DMS53 treated with DMSO at 0.1 percent for 48 hours (cell line): ENCODE results near the gene RASSF6.
"Not testable (repeated sequence)": the region's sequence is repeated elsewhere in the genome, so short reads cannot be mapped to it uniquely, and the experiment has no call there.

ENCODE experiments used
- DNase-seq: peaks from one replicate; lab custom pipeline; 2025; ENCODE audit not compliant: unreplicated experiment; lab: John Stamatoyannopoulos, UW

The RASSF6 gene, protein sequence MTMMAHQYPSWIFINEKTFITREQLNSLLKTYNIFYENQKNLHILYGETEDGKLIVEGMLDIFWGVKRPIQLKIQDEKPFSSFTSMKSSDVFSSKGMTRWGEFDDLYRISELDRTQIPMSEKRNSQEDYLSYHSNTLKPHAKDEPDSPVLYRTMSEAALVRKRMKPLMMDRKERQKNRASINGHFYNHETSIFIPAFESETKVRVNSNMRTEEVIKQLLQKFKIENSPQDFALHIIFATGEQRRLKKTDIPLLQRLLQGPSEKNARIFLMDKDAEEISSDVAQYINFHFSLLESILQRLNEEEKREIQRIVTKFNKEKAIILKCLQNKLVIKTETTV

DNA sequence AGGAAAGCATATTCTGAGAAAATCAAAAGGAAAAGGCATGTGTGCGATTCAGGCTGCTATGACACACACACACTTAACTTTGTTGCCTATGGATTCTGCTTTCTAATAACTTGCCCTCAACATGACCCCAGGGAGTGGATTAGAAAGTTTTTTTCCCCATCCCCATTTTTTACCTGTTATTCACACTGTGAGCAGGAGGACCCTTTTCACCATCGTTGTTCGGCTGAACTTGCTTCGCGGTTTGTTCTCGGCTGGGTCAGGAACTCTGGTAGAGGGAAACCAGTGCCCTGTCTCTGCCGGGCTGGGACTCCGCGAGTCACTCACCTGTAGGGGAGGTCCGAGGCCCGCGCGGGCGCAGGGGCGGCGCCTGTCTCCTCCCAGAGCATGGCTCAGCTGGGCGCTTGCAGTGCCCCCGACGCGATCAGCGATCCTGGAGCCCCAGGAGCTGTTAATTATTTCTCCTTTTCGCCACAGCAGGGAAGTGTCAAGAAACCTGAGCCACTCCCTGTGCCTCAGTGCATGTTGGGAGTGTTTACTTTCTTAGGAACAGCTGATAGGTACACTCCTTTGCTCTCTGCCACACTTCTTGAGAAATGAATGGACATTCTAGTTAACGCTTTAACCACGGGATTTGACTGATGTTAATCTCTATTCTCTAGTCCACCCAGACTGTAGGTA, at the start of gene RASSF6:
Gene RASSF6 (minus strand): TSS at position 322 of the 678 bp plus-strand sequence. CDS start 8,641 bp downstream, outside the sequence.
- DNase-seq, result peak; percentile 85

DNA sequence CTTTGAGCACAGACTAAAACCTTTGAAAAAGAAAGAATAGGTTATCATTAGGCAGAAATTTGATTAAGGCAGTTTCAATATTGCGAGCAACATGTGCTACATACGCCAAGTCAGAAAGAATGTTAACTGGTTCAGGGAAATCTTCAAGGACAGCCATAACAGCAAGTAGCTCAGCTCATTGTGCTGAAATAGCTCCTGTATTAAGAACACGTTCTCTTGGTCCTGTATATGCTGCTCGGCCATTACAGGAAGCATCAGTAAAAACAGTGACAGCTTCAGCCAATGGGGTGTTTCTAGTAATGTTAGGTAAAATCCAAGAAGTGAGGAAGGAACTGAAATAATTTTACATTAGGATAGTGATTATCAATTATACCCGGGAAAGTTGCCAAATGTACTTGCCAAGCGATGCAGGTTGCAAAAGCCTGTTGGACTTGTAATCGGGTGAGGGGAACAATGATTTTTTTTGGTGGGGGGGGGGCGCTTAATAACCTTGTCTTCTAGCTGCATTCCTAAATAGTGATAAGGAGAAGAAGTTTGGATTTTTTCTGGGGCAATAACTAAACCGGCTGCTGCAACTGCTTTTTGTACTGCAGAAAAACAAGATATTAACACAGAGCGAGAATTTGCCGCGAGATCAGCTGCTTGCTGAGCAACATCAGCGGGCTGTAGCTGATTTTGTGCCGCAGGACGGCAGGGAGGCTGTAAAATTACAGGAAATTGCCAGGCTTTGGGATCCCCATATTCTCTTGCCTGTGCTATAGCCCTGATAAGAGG, 49.4 kb upstream of the RASSF6 start:
- no peak for DNase-seq

DNA sequence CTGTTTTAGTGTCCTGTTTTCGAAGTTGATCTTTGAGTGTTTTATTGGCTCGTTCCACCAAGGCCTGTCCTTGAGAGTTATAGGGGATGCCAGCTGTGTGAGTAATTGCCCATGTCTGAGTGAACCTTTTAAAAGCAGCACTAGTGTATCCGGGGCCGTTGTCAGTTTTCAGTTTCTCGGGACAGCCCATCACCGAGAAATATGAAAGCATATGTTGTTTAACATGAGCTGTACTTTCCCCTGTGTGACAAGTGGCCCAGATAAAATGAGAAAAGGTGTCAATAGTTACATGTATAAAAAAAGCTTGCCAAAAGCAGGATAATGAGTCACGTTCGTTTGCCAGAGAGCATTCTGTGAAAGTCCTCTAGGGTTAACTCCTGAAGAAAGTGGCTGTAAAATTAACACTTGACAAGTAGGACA, 48.6 kb upstream of the RASSF6 start:
- peak; percentile 21 for DNase-seq

DNA sequence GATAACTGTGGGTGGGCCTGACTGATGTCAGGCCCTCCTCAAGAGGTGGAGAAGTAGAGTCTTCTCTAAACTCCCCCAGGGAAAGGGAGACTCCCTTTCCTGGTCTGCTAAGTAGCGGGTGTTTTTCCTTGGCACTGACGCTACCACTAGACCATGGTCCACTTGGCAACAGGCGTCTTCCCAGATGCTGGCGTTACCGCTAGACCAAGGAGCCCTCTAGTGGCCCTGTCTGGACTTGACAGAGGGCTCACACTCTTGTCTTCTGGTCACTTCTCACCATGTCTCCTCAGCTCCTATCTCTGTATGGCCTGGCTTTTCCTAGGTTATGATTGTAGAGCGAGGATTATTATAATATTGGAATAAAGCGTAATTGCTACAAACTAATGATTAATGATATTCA, 45.7 kb upstream of the RASSF6 start:
- DNase-seq, result not testable (repeated sequence)

DNA sequence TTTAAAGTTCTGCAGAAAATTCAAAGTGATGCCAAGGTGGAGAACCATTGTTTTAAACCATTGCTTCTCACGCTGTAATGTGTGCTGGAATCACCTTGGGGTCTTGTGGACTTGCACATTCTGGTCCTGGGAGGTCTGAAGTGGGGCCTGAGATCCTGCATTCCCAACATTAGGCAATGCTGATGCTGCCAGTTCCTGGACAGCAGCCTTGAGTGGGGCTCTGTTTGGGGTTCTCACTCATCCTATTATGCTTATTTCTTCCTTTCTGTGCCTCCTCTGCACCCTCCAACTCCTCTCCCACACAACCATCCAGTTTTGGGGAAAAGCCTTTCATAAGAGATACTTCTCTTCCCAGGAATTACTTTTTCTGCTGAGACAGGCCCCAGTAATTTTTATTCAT, 44.2 kb upstream of the RASSF6 start:
- DNase-seq, result no peak

DNA sequence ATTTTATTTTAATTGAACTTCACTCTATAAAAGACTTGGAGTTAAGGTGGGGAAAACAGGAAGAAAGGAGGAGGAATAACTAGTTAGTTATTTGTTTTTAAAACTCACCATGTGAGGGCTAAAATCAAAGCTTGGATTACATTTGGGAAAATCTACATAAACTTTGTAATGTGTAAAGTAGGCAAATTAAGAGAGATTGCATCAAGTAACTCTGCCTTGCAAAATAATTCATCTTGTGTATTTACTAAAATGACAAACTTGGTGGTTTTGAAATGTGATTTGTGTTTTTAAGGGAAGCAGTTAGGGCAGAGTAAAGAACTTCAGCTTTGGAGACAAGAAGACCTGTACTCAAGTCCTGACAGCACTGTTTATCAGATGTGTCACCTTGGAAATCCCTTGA, 43.3 kb upstream of the RASSF6 start:
- no peak for DNase-seq

DNA sequence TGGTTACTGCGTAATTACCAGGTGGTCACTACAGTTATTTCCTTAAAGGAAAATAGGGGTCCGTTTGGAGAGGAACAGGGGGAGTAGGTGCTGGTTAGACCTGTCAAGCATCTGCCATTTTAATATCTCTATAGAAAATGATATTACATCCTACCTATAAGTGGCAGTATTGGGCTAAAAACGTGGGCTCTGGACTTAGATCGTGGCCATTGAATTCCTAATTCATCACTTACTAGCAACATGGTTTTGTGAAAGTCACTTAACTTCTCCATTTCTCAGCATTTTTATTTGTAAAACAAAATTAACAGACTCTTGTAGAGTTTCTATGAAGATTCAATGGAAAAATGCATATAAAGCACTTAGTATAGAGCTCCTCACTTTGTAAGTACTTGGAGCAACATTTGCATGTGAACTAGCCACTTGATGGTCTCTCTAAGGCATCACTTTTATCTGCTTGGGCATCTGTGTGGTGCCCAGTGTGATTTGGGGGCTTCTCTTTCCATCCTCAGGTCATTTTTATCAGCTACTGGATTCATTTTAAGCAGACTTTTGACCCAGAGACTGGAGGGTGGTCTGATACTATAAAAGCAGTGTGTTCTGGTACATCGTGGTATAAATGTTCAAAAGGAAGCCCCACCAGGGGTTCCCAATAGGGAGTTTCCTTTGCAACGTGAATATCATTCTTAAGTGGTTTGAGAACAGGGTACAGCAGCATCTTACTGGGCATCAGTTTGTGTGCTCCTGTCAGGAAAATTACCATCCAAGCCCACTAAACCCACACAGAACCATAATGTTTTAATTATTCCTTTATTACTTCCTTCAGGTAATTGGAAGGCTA, 42.7 kb upstream of the RASSF6 start:
- peak; percentile 61 for DNase-seq

DNA sequence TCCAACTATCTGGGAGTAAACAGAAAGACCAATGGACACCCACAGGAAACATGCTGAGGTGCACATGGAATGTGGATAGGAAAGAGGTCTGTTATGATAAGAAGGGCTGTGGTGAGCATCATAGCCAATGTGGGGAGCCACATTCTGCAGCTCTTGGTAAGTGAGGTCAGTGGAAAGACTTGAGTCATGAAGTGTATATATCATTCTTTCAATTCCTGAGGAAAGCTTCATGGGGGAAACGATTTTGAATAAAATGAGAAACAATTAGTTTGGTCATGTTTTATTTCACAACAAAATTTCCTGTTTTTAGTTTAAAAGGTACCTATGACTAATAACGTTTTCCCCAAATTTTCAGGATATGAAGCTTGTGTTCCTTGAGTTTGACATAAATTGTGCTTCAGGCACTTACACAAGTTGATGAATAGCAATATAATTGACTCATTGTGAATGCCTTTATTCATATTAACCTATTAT, 41.4 kb upstream of the RASSF6 start:
- DNase-seq, result no peak

DNA sequence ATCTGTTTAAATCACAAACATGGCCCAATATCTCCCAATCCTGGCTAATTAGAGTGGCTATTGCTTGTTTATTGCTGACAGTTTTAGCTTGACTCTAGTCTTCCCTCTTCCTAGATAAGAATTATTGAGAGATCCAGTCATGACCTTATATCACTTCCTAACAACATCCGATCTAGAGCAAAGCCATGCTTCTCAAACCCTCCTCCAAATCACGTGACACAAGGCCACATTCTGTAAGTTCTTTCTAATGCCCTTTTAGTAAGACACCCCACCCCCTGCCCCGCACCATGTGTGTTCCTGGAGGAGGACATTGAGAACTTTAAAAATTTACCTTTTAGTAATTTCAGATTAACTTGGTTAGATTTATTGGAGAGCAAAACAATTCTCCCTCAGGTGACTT, 40.6 kb upstream of the RASSF6 start:
- no peak for DNase-seq

DNA sequence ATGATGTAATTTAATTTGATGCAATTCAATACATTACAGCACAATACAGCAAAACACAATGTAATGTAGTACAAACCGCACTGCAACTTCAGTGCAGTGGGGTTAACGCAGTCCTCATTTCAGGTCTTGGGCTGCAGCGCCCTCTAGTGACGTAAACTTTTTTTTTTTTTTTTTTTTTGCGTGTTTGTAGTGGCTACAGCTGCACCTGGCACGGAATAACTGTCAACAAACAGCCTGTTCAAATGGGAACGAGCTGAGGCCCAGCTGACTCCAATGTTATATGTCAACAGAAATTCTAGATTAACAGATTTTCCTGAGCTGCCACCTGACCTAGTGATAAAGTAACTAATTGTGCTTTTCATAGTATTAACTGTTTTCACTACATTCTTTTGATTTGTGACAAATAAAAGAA, 33.5 kb upstream of the RASSF6 start:
- DNase-seq, result peak; percentile 82

DNA sequence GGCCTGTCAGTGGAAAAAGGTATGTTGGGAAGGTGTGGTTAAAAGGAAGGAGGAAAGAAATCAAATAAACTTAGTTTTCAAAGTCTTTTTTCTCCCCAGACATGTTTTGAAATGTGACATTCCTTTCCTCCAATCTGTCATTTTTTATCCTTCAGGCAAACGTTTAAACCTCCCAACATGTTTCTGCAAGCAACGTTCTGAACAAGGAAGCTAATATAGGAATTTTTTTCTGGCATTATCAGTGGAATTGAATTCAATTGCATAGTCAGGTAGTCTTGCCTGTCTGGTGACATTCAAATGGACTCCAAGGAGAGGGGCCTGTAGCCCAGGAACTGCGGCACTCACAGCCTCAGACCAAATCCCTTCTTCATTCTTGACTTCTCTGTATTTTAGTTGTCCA, 30.0 kb upstream of the RASSF6 start:
- DNase-seq, result no peak

DNA sequence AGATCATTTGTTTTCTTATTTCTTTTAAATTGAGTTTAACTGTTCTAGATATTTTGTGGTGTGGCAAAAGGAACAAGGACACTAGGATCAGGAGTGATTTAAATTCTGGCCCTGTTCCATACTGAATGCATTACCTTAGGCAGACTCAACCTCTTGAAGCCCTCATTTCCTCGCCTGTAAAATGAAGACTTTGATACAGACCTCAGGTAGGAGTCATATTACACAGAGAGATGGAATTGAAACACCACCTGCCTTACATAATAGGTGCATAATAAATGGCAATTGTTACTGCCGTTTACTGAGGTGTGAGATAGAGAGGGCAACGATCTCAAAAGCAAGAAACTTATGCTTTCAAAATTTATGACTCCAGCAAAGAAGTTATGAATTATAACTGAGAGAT, 28.2 kb upstream of the RASSF6 start:
- DNase-seq, result peak; percentile 42

DNA sequence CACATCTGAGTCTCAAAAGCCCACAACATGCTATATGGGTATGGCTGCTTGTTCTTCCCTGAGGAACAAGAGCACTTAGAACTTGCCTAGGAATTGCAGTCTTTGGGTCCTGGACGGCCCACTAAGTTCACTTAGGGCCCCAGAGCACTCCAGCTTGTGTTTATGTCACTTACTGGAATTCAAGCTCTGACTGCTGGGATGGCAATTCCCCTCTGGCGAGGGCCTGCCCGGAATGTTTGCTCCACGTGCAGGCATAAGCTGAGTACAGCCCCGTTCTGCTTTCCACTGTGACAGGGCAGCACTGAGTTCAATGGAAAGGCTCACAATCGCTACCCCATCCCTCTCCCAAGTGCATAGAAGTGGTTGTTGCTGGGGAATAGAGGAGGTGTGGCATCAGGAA, 25.9 kb upstream of the RASSF6 start:
- no peak for DNase-seq

DNA sequence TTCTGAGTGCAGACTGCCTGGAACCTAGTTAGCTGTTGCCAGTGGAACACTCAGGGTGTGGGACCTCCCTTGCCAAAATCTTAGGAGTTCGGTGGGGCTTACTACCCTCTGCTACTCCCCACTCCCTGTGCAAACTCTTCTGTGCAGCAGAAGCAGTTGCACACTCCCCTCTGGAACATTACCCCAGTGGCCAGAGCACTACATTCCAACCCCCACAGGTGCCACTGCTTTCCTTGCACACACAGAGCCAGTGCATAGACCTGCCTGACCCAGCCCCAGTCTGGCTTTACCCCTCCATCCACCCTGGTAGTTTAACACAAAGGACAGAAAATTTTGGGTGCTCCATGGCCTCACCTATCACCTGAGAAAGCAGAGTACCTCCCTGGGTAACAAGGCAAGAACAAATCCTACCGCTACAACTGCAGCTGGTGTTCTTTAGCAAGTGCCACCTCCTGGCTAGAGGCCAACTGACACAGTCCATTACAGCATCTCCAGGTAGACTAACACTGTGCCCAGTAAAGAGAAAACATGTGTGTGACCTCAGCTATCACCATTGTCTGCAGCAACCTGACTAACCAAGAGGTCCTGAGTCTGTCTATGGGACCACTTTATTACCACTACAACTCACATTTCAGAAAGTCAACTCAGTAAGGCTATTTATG, 11.5 kb upstream of the RASSF6 start:
- no peak for DNase-seq

DNA sequence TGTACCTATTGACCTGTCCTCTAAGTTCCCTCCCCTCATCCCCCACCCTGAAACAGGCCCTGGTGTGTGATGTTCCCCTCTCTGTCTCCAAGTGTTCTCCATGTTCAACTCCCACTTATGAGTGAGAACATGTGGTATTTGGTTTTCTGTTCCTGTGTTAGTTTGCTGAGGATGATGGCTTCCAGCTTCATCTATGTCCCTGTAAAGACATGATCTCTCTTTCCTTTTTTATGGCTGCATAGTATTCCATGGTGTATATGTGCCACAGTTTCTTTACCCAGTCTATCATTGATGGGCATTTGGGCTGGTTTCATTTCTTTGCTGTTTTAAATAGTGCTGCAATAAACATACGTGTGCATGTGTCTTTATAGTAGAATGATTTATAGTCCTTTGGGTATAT, 8.6 kb upstream of the RASSF6 start:
- not testable (repeated sequence) for DNase-seq

DNA sequence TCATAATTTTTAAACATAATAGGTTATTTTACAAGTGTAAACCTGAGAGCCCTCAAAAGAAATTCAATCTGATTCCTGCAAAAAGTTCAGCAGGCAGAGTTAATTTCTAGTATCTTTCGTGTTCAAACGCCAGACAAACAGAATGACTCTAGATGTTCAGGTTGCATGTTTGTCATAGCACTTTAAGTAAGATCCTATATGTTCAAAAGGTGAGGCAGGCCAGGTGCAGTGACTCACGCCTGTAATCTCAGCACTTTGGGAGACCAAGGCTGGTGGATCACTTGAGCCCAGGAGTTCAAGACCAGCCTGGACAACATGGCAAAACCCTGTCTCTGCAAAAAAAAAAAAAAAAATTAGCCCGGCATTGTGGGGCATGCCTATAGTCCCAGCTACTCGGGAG, 1.1 kb upstream of the RASSF6 start:
- DNase-seq, result peak; percentile 34

DNA sequence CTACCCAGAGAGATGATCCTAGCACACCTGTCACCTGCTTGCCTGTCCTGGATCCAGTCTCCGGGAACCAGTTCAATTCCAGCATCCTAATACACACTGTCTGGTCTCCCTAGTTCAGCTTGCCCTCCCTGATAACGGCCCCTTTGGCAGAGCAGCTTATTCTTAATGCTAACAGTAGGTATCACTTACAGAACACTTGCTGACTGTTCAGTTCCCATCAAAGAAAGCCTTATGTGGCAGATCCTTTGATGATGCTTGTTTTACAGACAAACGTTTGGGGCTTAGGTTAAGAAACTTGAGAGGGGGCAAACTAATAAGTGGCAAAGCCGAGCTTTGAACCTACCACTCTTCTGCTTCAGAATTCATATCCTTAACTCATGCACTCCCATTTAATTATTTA, 890 bp downstream of the RASSF6 start:
- DNase-seq, result no peak

DNA sequence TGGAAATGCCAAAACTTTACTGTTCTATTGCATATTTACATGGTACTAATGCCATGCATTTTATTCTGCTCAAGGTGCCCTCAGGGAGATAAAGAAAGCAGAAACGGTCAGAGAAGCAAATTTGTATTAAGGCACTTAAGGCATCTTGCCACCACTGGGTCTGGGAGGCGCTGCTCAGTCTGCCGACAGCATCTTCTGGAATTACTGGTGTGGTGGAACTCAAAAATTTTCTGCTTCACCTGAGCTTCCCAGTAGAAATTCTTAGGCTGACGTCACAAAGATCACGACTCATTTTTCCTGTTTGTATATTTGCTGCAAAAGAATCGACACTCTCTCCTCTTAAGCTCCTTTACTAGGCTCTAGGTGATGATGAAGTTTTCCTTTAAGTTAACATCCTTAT, 3.0 kb downstream of the RASSF6 start:
- no peak for DNase-seq

DNA sequence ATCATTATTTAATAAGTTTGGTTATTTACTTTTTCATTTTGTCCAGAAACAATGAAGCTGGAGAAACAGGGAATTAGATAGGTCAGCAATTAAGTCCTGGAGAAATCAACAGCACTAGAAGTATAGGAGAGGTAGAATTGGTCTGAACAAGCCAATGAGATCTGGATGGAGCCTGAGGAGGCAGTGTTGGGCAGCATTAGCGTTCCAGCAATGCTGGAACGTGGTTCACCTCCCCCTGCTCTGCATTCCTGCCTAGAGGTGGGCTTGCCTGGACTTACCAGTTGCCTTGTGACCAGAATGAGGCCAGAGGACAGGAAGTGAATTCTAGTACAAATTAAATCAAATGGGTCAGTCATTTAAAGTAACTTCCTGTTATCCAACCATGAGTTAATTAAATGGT, 4.6 kb downstream of the RASSF6 start:
- DNase-seq, result no peak

DNA sequence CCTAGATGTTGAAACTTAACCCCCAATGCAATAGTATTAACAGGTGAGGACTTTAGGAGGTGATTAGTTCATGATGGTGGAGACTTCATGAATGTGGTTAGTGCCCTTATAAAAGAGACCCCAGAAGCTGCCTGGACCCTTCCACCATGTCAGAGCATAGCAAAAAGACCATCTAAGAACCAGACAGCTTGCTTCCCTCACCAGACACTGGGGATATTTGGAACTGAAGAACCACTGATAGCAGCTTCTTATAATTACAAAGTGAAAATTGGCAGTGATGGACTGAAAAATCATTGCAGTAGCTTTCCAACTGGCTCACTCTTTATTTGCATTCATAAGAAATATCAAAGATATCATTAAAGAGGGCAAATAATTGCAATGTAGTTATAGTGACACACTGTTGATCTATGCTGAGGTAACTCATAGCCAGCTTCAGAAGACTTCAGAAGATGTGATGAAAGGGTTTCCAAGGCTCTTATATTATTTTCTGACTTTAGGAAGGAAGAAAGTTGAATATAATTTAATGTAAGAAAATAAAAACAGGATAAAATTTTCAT, 5.8 kb downstream of the RASSF6 start:
- no peak for DNase-seq
